SK-N-SH treated with all-trans-retinoic acid at 6 μM for 48 hours (cell line): ENCODE measurements around the gene ASB7.

Experiments used
- ATAC-seq: fragments of 200-7000 bp; cut with Tn5 transposase; 3 replicates; pipeline ENCODE4 v1.9.1; 2020; ENCODE audit warnings: mild to moderate bottlenecking, moderate library complexity
- BACH2 ChIP-seq: fragments of 250-450 bp; sonication (Bioruptor Pico); IDR thresholded peaks from 2 replicates; pipeline ENCODE4 v1.9.0; 2021; ENCODE audit warnings: mild to moderate bottlenecking, borderline replicate concordance
- ESRRG ChIP-seq: fragments of 250-450 bp; sonication (Bioruptor Pico); IDR thresholded peaks from 2 replicates; pipeline ENCODE4 v1.6.1; 2021; ENCODE audit warnings: mild to moderate bottlenecking
- ISL1 ChIP-seq: fragments of 250-450 bp; sonication (Bioruptor Pico); IDR thresholded peaks from 2 replicates; pipeline ENCODE4 v2.1.2; 2022; ENCODE audit warnings: mild to moderate bottlenecking, moderate library complexity
- OSR1 ChIP-seq: fragments of 250-450 bp; sonication (Bioruptor Pico); IDR thresholded peaks from 2 replicates; pipeline ENCODE4 v1.8.0; 2022; ENCODE audit warnings: moderate library complexity, mild to moderate bottlenecking, inconsistent platforms
- PPARA ChIP-seq: fragments of 250-450 bp; sonication (Bioruptor Pico); IDR thresholded peaks from 2 replicates; pipeline ENCODE4 v1.5.0; 2020; ENCODE audit warnings: mild to moderate bottlenecking, borderline replicate concordance
- RARB ChIP-seq: fragments of 250-450 bp; sonication (Bioruptor Pico); IDR thresholded peaks from 2 replicates; pipeline ENCODE4 v1.8.0; 2021; ENCODE audit warnings: mild to moderate bottlenecking, moderate library complexity
- SNAI2 ChIP-seq: fragments of 250-450 bp; sonication (Bioruptor Pico); IDR thresholded peaks from 2 replicates; pipeline ENCODE4 v1.5.0; 2020; ENCODE audit warnings: mild to moderate bottlenecking, moderate library complexity
- TCF4 ChIP-seq: fragments of 250-450 bp; sonication (Bioruptor Pico); IDR thresholded peaks from 2 replicates; pipeline ENCODE4 v1.8.0; 2021; ENCODE audit warnings: mild to moderate bottlenecking, moderate library complexity, borderline replicate concordance
- TOX ChIP-seq: fragments of 250-450 bp; sonication (Bioruptor Pico); IDR thresholded peaks from 2 replicates; pipeline ENCODE4 v1.8.0; 2021; ENCODE audit warnings: mild to moderate bottlenecking, moderate library complexity, borderline replicate concordance
- ZFP3 ChIP-seq: fragments of 250-450 bp; sonication (Bioruptor Pico); IDR thresholded peaks from 2 replicates; pipeline ENCODE4 v1.5.0; 2020; ENCODE audit warnings: mild to moderate bottlenecking, moderate library complexity
- ZFP30 ChIP-seq: fragments of 450-650 bp; formaldehyde crosslinking; IDR thresholded peaks from 2 replicates; pipeline ENCODE4 v1.5.0; 2022; ENCODE audit warnings: mild to moderate bottlenecking, moderate library complexity
- ZNF565 ChIP-seq: fragments of 450-650 bp; formaldehyde crosslinking; conservative IDR thresholded peaks from 2 replicates; pipeline ENCODE4 v1.5.0; 2020; ENCODE audit warnings: low read depth, mild to moderate bottlenecking, moderate library complexity
- ZNF70 ChIP-seq: fragments of 450-650 bp; formaldehyde crosslinking; IDR thresholded peaks from 2 replicates; pipeline ENCODE4 v1.5.0; 2020; ENCODE audit warnings: mild to moderate bottlenecking, moderate library complexity
- TF ChIP-seq, protein P1 (sequence below): fragments of 250-450 bp; sonication (Bioruptor Pico); IDR thresholded peaks from 2 replicates; pipeline ENCODE4 v1.5.1; 2021; ENCODE audit warnings: mild to moderate bottlenecking, moderate library complexity
- TF ChIP-seq, protein P2 (sequence below): fragments of 250-450 bp; sonication (Bioruptor Pico); IDR thresholded peaks from 2 replicates; pipeline ENCODE4 v1.8.0; 2020; ENCODE audit warnings: mild to moderate bottlenecking, moderate library complexity, borderline replicate concordance
- TF ChIP-seq, protein P3 (sequence below): fragments of 250-450 bp; sonication (Bioruptor Pico); IDR thresholded peaks from 2 replicates; pipeline ENCODE4 v1.5.0; 2020; ENCODE audit warnings: mild to moderate bottlenecking, moderate library complexity
- TF ChIP-seq, protein P4 (sequence below): fragments of 250-450 bp; sonication (Bioruptor Pico); IDR thresholded peaks from 2 replicates; pipeline ENCODE4 v1.5.1; 2020; ENCODE audit warnings: low read depth, mild to moderate bottlenecking, moderate library complexity
- TF ChIP-seq, protein P5 (sequence below): fragments of 250-450 bp; sonication (Bioruptor Pico); IDR thresholded peaks from 2 replicates; pipeline ENCODE4 v1.8.0; 2021; ENCODE audit warnings: low read depth, mild to moderate bottlenecking, moderate library complexity, borderline replicate concordance

Gene ASB7

DNA sequence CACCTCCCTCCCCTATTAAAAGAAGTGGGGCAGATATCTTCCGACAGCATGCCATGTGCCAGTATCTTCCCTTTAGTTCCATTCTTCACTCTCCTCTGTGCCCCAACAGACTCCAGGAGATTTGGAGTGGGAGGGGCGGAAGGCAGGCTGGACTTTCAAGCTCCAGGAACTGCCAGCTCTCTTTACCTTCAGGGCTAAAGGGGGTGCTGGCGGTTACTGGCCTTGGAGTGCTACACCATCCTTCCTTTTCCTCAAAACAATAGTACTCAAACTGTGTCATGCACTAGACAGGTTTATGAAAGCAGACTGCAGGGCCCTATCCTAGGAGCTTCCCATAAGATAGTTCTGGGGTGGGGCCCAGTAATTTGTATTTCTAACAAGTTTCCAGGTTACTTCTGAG is 6.4 kb upstream of the ASB7 start:
- no peak for ATAC-seq
- TF ChIP-seq TCF4 (no peak), RARB (CRISPR knock-in tag) (no peak), PPARA (CRISPR knock-in tag) (no peak), ISL1 (CRISPR knock-in tag) (no peak), ESRRG (CRISPR knock-in tag) (no peak)
- TF ChIP-seq, protein P1, sequence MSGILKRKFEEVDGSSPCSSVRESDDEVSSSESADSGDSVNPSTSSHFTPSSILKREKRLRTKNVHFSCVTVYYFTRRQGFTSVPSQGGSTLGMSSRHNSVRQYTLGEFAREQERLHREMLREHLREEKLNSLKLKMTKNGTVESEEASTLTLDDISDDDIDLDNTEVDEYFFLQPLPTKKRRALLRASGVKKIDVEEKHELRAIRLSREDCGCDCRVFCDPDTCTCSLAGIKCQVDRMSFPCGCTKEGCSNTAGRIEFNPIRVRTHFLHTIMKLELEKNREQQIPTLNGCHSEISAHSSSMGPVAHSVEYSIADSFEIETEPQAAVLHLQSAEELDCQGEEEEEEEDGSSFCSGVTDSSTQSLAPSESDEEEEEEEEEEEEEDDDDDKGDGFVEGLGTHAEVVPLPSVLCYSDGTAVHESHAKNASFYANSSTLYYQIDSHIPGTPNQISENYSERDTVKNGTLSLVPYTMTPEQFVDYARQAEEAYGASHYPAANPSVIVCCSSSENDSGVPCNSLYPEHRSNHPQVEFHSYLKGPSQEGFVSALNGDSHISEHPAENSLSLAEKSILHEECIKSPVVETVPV (CRISPR knock-in tag): no peak
- TF ChIP-seq, protein P2, sequence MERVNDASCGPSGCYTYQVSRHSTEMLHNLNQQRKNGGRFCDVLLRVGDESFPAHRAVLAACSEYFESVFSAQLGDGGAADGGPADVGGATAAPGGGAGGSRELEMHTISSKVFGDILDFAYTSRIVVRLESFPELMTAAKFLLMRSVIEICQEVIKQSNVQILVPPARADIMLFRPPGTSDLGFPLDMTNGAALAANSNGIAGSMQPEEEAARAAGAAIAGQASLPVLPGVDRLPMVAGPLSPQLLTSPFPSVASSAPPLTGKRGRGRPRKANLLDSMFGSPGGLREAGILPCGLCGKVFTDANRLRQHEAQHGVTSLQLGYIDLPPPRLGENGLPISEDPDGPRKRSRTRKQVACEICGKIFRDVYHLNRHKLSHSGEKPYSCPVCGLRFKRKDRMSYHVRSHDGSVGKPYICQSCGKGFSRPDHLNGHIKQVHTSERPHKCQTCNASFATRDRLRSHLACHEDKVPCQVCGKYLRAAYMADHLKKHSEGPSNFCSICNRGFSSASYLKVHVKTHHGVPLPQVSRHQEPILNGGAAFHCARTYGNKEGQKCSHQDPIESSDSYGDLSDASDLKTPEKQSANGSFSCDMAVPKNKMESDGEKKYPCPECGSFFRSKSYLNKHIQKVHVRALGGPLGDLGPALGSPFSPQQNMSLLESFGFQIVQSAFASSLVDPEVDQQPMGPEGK (CRISPR knock-in tag): no peak
- TF ChIP-seq, protein P3, sequence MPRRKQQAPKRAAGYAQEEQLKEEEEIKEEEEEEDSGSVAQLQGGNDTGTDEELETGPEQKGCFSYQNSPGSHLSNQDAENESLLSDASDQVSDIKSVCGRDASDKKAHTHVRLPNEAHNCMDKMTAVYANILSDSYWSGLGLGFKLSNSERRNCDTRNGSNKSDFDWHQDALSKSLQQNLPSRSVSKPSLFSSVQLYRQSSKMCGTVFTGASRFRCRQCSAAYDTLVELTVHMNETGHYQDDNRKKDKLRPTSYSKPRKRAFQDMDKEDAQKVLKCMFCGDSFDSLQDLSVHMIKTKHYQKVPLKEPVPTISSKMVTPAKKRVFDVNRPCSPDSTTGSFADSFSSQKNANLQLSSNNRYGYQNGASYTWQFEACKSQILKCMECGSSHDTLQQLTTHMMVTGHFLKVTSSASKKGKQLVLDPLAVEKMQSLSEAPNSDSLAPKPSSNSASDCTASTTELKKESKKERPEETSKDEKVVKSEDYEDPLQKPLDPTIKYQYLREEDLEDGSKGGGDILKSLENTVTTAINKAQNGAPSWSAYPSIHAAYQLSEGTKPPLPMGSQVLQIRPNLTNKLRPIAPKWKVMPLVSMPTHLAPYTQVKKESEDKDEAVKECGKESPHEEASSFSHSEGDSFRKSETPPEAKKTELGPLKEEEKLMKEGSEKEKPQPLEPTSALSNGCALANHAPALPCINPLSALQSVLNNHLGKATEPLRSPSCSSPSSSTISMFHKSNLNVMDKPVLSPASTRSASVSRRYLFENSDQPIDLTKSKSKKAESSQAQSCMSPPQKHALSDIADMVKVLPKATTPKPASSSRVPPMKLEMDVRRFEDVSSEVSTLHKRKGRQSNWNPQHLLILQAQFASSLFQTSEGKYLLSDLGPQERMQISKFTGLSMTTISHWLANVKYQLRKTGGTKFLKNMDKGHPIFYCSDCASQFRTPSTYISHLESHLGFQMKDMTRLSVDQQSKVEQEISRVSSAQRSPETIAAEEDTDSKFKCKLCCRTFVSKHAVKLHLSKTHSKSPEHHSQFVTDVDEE (CRISPR knock-in tag): no peak
- TF ChIP-seq, all 23 proteins: peak for 0

DNA sequence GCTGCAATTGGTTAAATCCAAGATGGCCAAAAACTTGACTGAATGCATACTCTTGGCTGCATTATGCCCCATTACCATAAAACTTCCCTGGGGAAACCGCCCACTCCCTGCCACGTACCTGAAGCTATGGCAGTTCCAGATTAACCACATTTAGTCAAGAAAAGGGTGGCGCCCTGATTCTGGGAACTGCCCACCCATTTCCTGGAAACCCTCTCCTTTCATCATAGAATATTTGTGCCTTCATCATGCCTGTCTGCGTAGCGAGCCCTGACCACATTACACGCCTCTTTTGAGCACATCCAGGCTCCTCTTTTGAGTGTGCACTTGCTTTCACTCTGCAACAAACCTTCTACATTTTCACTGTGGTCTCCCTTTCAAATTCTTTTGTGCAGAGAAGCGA is 5.6 kb upstream of the ASB7 start:
- TF ChIP-seq PPARA (CRISPR knock-in tag) (no peak), TOX (CRISPR knock-in tag) (no peak), BACH2 (no peak), ZNF565 (no peak), ZFP30 (no peak), ZNF70 (CRISPR knock-in tag) (no peak), ZFP3 (no peak), OSR1 (CRISPR knock-in tag) (no peak), ISL1 (CRISPR knock-in tag) (no peak), SNAI2 (CRISPR knock-in tag) (no peak)
- TF ChIP-seq, protein P2 (CRISPR knock-in tag): no peak
- TF ChIP-seq, protein P4, sequence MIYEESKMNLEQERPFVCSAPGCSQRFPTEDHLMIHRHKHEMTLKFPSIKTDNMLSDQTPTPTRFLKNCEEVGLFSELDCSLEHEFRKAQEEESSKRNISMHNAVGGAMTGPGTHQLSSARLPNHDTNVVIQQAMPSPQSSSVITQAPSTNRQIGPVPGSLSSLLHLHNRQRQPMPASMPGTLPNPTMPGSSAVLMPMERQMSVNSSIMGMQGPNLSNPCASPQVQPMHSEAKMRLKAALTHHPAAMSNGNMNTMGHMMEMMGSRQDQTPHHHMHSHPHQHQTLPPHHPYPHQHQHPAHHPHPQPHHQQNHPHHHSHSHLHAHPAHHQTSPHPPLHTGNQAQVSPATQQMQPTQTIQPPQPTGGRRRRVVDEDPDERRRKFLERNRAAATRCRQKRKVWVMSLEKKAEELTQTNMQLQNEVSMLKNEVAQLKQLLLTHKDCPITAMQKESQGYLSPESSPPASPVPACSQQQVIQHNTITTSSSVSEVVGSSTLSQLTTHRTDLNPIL: no peak
- TF ChIP-seq, protein P1 (CRISPR knock-in tag): no peak
- TF ChIP-seq, protein P5, sequence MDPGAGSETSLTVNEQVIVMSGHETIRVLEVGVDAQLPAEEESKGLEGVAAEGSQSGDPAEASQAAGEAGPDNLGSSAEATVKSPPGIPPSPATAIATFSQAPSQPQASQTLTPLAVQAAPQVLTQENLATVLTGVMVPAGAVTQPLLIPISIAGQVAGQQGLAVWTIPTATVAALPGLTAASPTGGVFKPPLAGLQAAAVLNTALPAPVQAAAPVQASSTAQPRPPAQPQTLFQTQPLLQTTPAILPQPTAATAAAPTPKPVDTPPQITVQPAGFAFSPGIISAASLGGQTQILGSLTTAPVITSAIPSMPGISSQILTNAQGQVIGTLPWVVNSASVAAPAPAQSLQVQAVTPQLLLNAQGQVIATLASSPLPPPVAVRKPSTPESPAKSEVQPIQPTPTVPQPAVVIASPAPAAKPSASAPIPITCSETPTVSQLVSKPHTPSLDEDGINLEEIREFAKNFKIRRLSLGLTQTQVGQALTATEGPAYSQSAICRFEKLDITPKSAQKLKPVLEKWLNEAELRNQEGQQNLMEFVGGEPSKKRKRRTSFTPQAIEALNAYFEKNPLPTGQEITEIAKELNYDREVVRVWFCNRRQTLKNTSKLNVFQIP (CRISPR knock-in tag): no peak
- TF ChIP-seq, protein P3 (CRISPR knock-in tag): no peak
- ATAC-seq: no peak
